HG03108 (cell line): Measurements from ENCODE around the gene CYB5D1.
"Not testable (repeated sequence)": the region's sequence is repeated elsewhere in the genome, so short reads cannot be mapped to it uniquely, and the experiment has no call there.

Source experiments
- ATAC-seq: cut with Tn5 transposase; IDR thresholded peaks from one replicate; pipeline ENCODE4 v1.9.1; 2021; ENCODE audit warnings: moderate library complexity; ENCODE audit not compliant: unreplicated experiment

The CYB5D1 gene

GRCh38 chr17:7854851-7855659, 2.7 kb upstream of the CYB5D1 start, which contains the start of gene TMEM88:
TSS of gene TMEM88 (plus strand) at chr17:7855066. CDS start at chr17:7855075, 9 bp downstream.
- ATAC-seq: no peak

GRCh38 chr17:7855660-7856010, 2.2 kb upstream of the CYB5D1 start:
- no peak for ATAC-seq

- ATAC-seq: no peak
These were observed 1.6 kb upstream of the CYB5D1 start for GRCh38 chr17:7856011-7856810.

GRCh38 chr17:7856811-7857712, 741 bp upstream of the CYB5D1 start, which contains the start of gene NAA38:
TSS of gene NAA38 (minus strand) at chr17:7857559. CDS start at chr17:7857463, 96 bp downstream.
- peak; percentile 65 for ATAC-seq

GRCh38 chr17:7858522-7858810, 663 bp downstream of the CYB5D1 start:
- no peak for ATAC-seq

- ATAC-seq: no peak
These were observed 1.2 kb downstream of the CYB5D1 start for GRCh38 chr17:7859028-7859427.

- ATAC-seq: no peak
These were observed 5.1 kb downstream of the CYB5D1 start for GRCh38 chr17:7862692-7863437.

GRCh38 chr17:7864384-7864783, 6.6 kb downstream of the CYB5D1 start:
- ATAC-seq: not testable (repeated sequence)

GRCh38 chr17:7864995-7865650, 7.3 kb downstream of the CYB5D1 start:
- no peak for ATAC-seq

GRCh38 chr17:7867881-7868329, 10.1 kb downstream of the CYB5D1 start:
- no peak for ATAC-seq

GRCh38 chr17:7873051-7873450, 15.2 kb downstream of the CYB5D1 start:
- no peak for ATAC-seq

GRCh38 chr17:7875804-7876370, 18.1 kb downstream of the CYB5D1 start:
- ATAC-seq: no peak

GRCh38 chr17:7878234-7878633, 20.4 kb downstream of the CYB5D1 start:
- ATAC-seq: no peak

- no peak for ATAC-seq
These were observed 22.5 kb downstream of the CYB5D1 start for GRCh38 chr17:7880076-7880868.

GRCh38 chr17:7881276-7882054, 23.7 kb downstream of the CYB5D1 start:
- ATAC-seq: no peak

GRCh38 chr17:7882068-7882467, 24.3 kb downstream of the CYB5D1 start:
- no peak for ATAC-seq

GRCh38 chr17:7882629-7883028, 24.8 kb downstream of the CYB5D1 start:
- no peak for ATAC-seq
